Measurements from ENCODE around the gene PDE8A.

DNA sequence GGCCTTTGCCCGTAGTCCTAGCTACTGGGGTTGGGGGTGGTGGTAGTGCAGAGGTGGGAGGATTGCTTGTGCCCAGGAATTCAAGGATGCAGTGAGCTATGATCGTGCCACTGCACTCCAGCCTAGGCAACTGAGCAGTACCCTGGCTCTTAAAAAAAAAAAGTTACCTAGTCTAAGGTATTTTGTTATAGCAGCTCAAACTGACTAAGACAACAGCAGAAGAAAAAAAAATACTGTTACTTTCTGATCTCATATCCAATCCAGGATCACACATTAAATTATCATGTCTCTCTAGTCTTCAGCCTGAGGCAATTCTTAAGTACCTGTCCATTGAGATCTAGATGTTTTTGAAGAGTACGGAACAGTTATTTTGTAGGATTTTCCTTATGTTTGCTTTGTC is 39.8 kb downstream of the PDE8A start:
- TF ChIP-seq, protein P1, sequence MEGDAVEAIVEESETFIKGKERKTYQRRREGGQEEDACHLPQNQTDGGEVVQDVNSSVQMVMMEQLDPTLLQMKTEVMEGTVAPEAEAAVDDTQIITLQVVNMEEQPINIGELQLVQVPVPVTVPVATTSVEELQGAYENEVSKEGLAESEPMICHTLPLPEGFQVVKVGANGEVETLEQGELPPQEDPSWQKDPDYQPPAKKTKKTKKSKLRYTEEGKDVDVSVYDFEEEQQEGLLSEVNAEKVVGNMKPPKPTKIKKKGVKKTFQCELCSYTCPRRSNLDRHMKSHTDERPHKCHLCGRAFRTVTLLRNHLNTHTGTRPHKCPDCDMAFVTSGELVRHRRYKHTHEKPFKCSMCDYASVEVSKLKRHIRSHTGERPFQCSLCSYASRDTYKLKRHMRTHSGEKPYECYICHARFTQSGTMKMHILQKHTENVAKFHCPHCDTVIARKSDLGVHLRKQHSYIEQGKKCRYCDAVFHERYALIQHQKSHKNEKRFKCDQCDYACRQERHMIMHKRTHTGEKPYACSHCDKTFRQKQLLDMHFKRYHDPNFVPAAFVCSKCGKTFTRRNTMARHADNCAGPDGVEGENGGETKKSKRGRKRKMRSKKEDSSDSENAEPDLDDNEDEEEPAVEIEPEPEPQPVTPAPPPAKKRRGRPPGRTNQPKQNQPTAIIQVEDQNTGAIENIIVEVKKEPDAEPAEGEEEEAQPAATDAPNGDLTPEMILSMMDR (IDR thresholded peaks at IDR 0.05; ENCODE audit: low read length) = no peak
- TF ChIP-seq EZH2 (optimal IDR thresholded peaks at IDR 0.05; ENCODE audit: low read depth, low read length) = no peak
